Liver (tissue), 9 donors: ENCODE results near the gene MAD2L2. TPM values are rescaled to one million over a fixed set of nuclear protein-coding genes. Genes with fewer than 3 reads are reported as not detected.

Experiments
- DNase-seq: peaks from one replicate; pipeline ENCODE4 v3.0.0-alpha.2; 2017; ENCODE audit warnings: low spot score
- H3K27ac ChIP-seq, 2 donors: one replicate each; pipeline ENCODE4 v1.7.0; 2013; ENCODE audit warnings: inconsistent platforms in 2 of 2, low read length in 2 of 2, control low read depth in 1 of 2, low read depth in 1 of 2, mild to moderate bottlenecking in 1 of 2
- H3K27me3 ChIP-seq, 4 donors: one replicate each; pipeline versions ENCODE4 v1.6.1 to v1.7.0; 2013; ENCODE audit warnings: low read length in 3 of 4, inconsistent platforms in 1 of 4, mild to moderate bottlenecking in 1 of 4, moderate library complexity in 1 of 4; ENCODE audit not compliant: control insufficient read depth in 4 of 4, insufficient read depth in 4 of 4
- H3K36me3 ChIP-seq, 4 donors: one replicate each; pipeline versions ENCODE4 v1.6.1 to v1.7.0; 2013; ENCODE audit warnings: low read length in 3 of 4, mild to moderate bottlenecking in 3 of 4, low read depth in 1 of 4, moderate library complexity in 1 of 4; ENCODE audit not compliant: control insufficient read depth in 4 of 4, insufficient read depth in 3 of 4
- H3K4me1 ChIP-seq, 4 donors: one replicate each; pipeline versions ENCODE4 v1.6.1 to v1.7.0; 2013; ENCODE audit warnings: low read length in 3 of 4, mild to moderate bottlenecking in 3 of 4, moderate library complexity in 1 of 4; ENCODE audit not compliant: control insufficient read depth in 4 of 4, insufficient read depth in 4 of 4
- H3K4me3 ChIP-seq, 3 donors: one replicate each; pipeline versions ENCODE4 v1.6.1 to v1.7.0; 2013; ENCODE audit warnings: low read length in 3 of 3, control low read depth in 1 of 3, low read depth in 1 of 3, mild to moderate bottlenecking in 1 of 3
- H3K9ac ChIP-seq, 2 donors: one replicate each; pipeline ENCODE4 v1.7.0; 2013; ENCODE audit warnings: low read length in 2 of 2, mild to moderate bottlenecking in 2 of 2, moderate library complexity in 2 of 2, control low read depth in 1 of 2, low read depth in 1 of 2
- H3K9me3 ChIP-seq, 4 donors: one replicate each; pipeline versions ENCODE4 v1.6.1 to v1.7.0; 2013; ENCODE audit warnings: low read length in 3 of 4; ENCODE audit not compliant: control insufficient read depth in 4 of 4
- EGR1 ChIP-seq, 2 donors: IDR thresholded peaks; 2 replicates each; pipeline ENCODE4 v1.6.1; 2016 to 2018; ENCODE audit warnings: antibody characterized with exemption in 2 of 2, low read depth in 2 of 2
- FOXA1 ChIP-seq: IDR thresholded peaks from 2 replicates; pipeline ENCODE4 v1.6.1; 2016; ENCODE audit warnings: antibody characterized with exemption
- FOXA2 ChIP-seq: IDR thresholded peaks from 2 replicates; pipeline ENCODE4 v1.6.1; 2016; ENCODE audit warnings: antibody characterized with exemption
- GABPA ChIP-seq, 2 donors: IDR thresholded peaks in 1 of 2; conservative IDR thresholded peaks in 1 of 2; 2 replicates each; pipeline ENCODE4 v1.6.1; 2016; ENCODE audit warnings: antibody characterized with exemption in 2 of 2, mild to moderate bottlenecking in 1 of 2, moderate library complexity in 1 of 2
- HNF4A ChIP-seq, 2 donors: conservative IDR thresholded peaks; 2 replicates each; pipeline ENCODE4 v1.6.1; 2016; ENCODE audit warnings: antibody characterized with exemption in 2 of 2, mild to moderate bottlenecking in 2 of 2
- HNF4G ChIP-seq: IDR thresholded peaks from 2 replicates; pipeline ENCODE4 v1.6.1; 2016; ENCODE audit warnings: antibody characterized with exemption
- JUND ChIP-seq, 2 donors: IDR thresholded peaks; 2 replicates each; pipeline ENCODE4 v1.6.1; 2016; ENCODE audit warnings: antibody characterized with exemption in 2 of 2
- MAX ChIP-seq: IDR thresholded peaks from 2 replicates; pipeline ENCODE4 v1.6.1; 2016; ENCODE audit warnings: antibody characterized with exemption
- NR2F2 ChIP-seq: IDR thresholded peaks from 2 replicates; pipeline ENCODE4 v1.6.1; 2016; ENCODE audit warnings: antibody characterized with exemption
- RAD21 ChIP-seq, 2 donors: IDR thresholded peaks; 2 replicates each; pipeline ENCODE4 v1.6.1; 2016; ENCODE audit warnings: antibody characterized with exemption in 2 of 2, mild to moderate bottlenecking in 2 of 2
- RXRA ChIP-seq, 2 donors: IDR thresholded peaks; 2 replicates each; pipeline ENCODE4 v1.6.1; 2017 to 2018; ENCODE audit warnings: antibody characterized with exemption in 2 of 2, mild to moderate bottlenecking in 1 of 2
- TAF1 ChIP-seq: conservative IDR thresholded peaks from 2 replicates; pipeline ENCODE4 v1.6.1; 2016; ENCODE audit warnings: antibody characterized with exemption, mild to moderate bottlenecking
- YY1 ChIP-seq: IDR thresholded peaks from 2 replicates; pipeline ENCODE4 v1.6.1; 2016; ENCODE audit warnings: antibody characterized with exemption, mild to moderate bottlenecking
- WGBS: extraction: QIAGEN DNeasy Blood & Tissue Kit; methylation state at CpG from one replicate; pipeline ENCODE4 v1.1.7; 2013; 5-methylcytosine and 5-hydroxymethylcytosine counted together
- polyA plus RNA-seq, 2 donors: library from polyadenylated mRNA; stranded (reverse) in 1 of 2; unstranded in 1 of 2; fragments of 200-250 nt in 1 of 2; fragments of >200 nt in 1 of 2; fragmentation: Nextera tagmentation in 1 of 2; extraction: Ambion mirVana in 1 of 2; gene quantifications; one replicate each; pipeline versions ENCODE4 v1.2.1 to v1.2.3, GENCODE V29; 2013 to 2015
- total RNA-seq, 2 donors: library from RNA; depleted of rRNA; stranded (reverse); fragments of >200 nt; gene quantifications; one replicate each; pipeline ENCODE4 v1.2.3, GENCODE V29; 2014
- TF ChIP-seq, protein P1 (sequence below): IDR thresholded peaks from 2 replicates; pipeline ENCODE4 v1.6.1; 2016; ENCODE audit warnings: antibody characterized with exemption, mild to moderate bottlenecking
- TF ChIP-seq, protein P2 (sequence below): IDR thresholded peaks from 2 replicates; pipeline ENCODE4 v1.6.1; 2016; ENCODE audit warnings: antibody characterized with exemption
- donor health status: healthy.
- donor health status: healthy.
- donor health status: healthy.
- donor health status: healthy.
- donor health status: healthy.

The MAD2L2 gene
- total and polyA plus RNA-seq, 4 donors, result 17.5 to 43.1 (median 31.9) TPM

GRCh38 chr1:11711490-11711889 is 30.5 kb upstream of the MAD2L2 start:
- no peak overlapping the region for H3K9ac ChIP-seq
- no peaks in the 10 kb centered on the region for H3K36me3 ChIP-seq
- no peaks in the 10 kb centered on the region for H3K27me3 ChIP-seq
- no peak overlapping the region for H3K4me3 ChIP-seq
- WGBS, result 97% methylated on average over 5 of the region's 5 CpGs
- no peak overlapping the region for H3K27ac ChIP-seq
- no peak for DNase-seq
- peaks cover 0 to 9% (median 5%) of the 10 kb centered on the region in 4 donors for H3K4me1 ChIP-seq
- no peaks in the 10 kb centered on the region for H3K9me3 ChIP-seq
- TF ChIP-seq, protein P1, sequence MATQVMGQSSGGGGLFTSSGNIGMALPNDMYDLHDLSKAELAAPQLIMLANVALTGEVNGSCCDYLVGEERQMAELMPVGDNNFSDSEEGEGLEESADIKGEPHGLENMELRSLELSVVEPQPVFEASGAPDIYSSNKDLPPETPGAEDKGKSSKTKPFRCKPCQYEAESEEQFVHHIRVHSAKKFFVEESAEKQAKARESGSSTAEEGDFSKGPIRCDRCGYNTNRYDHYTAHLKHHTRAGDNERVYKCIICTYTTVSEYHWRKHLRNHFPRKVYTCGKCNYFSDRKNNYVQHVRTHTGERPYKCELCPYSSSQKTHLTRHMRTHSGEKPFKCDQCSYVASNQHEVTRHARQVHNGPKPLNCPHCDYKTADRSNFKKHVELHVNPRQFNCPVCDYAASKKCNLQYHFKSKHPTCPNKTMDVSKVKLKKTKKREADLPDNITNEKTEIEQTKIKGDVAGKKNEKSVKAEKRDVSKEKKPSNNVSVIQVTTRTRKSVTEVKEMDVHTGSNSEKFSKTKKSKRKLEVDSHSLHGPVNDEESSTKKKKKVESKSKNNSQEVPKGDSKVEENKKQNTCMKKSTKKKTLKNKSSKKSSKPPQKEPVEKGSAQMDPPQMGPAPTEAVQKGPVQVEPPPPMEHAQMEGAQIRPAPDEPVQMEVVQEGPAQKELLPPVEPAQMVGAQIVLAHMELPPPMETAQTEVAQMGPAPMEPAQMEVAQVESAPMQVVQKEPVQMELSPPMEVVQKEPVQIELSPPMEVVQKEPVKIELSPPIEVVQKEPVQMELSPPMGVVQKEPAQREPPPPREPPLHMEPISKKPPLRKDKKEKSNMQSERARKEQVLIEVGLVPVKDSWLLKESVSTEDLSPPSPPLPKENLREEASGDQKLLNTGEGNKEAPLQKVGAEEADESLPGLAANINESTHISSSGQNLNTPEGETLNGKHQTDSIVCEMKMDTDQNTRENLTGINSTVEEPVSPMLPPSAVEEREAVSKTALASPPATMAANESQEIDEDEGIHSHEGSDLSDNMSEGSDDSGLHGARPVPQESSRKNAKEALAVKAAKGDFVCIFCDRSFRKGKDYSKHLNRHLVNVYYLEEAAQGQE, result no peak
- TF ChIP-seq FOXA1 (no peak), EGR1 (IDR thresholded peaks at IDR 0.05; ENCODE audit: low read depth in 2 of 2) (no peak), HNF4A (conservative IDR thresholded peaks at IDR 0.05) (no peak), TAF1 (no peak), GABPA (IDR thresholded peaks at IDR 0.05 in 1 of 2, conservative IDR thresholded peaks at IDR 0.05 in 1 of 2) (no peak), HNF4G (no peak), MAX (no peak), RAD21 (IDR thresholded peaks at IDR 0.05) (no peak), JUND (IDR thresholded peaks at IDR 0.05) (no peak), YY1 (no peak)
- TF ChIP-seq, protein P2, sequence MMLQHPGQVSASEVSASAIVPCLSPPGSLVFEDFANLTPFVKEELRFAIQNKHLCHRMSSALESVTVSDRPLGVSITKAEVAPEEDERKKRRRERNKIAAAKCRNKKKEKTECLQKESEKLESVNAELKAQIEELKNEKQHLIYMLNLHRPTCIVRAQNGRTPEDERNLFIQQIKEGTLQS, result no peak

DNA sequence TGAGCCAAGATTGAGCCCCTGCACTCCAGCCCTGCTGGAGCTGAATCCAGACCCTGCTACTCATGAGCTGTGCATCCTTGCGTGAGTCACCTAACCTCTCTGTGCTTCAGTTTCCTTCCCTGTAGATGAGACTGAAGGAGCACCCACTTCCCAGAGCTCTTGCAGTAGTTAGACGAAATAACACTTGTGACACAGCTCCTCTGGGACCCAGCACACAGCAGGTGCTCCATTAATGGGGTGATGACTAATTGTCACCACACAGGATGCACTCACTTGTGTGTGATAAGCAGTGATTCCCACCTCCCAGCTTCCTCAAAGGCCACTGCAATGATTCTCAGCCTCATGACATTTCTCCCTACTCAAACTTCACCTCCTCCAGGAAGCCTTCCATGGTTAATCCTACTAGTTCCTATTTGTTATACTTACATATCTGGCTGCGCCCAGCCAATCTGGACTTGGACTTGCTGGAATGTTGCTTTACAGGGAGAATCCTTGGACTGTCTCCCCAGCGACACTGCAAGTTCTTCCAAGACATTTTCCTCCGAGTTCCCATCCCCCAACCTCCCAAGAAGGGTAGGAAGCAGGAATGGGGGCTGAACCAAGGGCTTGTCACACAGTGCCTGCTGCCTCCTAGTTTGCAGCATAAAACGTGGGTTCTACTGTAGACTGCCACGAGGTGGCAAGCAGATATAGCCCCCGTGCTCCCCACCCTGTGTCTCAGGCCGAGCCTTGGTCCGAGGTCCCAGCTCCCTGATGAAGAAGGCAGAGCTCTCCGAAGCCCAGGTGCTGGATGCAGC is 27.8 kb upstream of the MAD2L2 start:
- Histone ChIP-seq H3K9ac (no peak overlapping the region), H3K36me3 (no peaks in the 10 kb centered on the region), H3K4me1 (peaks cover 0 to 9% (median 5%) of the 10 kb centered on the region in 4 donors), H3K9me3 (no peaks in the 10 kb centered on the region), H3K27ac (no peak overlapping the region), H3K27me3 (no peaks in the 10 kb centered on the region), H3K4me3 (no peak overlapping the region)
- DNase-seq, result no peak
- 80% methylated on average over 11 of the region's 11 CpGs for WGBS
- TF ChIP-seq, protein P2, result no peak
- TF ChIP-seq EGR1 (IDR thresholded peaks at IDR 0.05; ENCODE audit: low read depth in 2 of 2) (no peak), HNF4A (conservative IDR thresholded peaks at IDR 0.05) (no peak), NR2F2 (no peak), FOXA2 (no peak), RXRA (IDR thresholded peaks at IDR 0.05) (no peak), FOXA1 (no peak)
